ENCODE data around the gene SLC23A2.

GRCh38 chr20:4819901-4820300 is 181.4 kb downstream of the SLC23A2 start:
- TF ChIP-seq POLR2A (IDR thresholded peaks at IDR 0.05; ENCODE audit: low read depth, low read length) (no peak), POLR2AphosphoS5 (IDR thresholded peaks at IDR 0.05; ENCODE audit: low read depth, low read length) (no peak)

Measured in GM12892 (cell line).